Naive thymus-derived CD4-positive, alpha-beta T cell (primary cell): Measurements from ENCODE around the gene ARHGAP10. TPM values are rescaled to one million over a fixed set of nuclear protein-coding genes. Genes with fewer than 3 reads are reported as not detected.

Experiments
- ATAC-seq: fragments of 150-1000 bp; cut with Tn5 transposase; 2 replicates; pipeline ENCODE4 v1.10.0; 2021; ENCODE audit warnings: mild to moderate bottlenecking, moderate library complexity
- CTCF ChIA-PET: fragments of 350-600 bp; sonication (Branson Sonifier 250); formaldehyde crosslinking; loops from one replicate; lab custom pipeline; 2021; ENCODE audit warnings: antibody characterized with exemption; lab: Charles Lee
- POLR2A ChIA-PET: fragments of 350-600 bp; sonication (Branson Sonifier 250); formaldehyde crosslinking; loops from one replicate; lab custom pipeline; 2021; ENCODE audit warnings: antibody characterized with exemption, inconsistent platforms; lab: Charles Lee
- DNase-seq, 9 donors: peaks; one replicate each; pipeline versions ENCODE4 v3.0.0 to v3.0.0-alpha.2; 2020 to 2022; ENCODE audit warnings: mixed read lengths in 1 of 9
- H3K27ac ChIP-seq: one replicate; pipeline ENCODE4 v1.7.0; 2013; ENCODE audit warnings: mild to moderate bottlenecking, low read depth, low read length, moderate library complexity
- H3K27me3 ChIP-seq, 2 donors: one replicate each; pipeline ENCODE4 v1.7.0; 2013; ENCODE audit warnings: low read length in 2 of 2, mild to moderate bottlenecking in 2 of 2, moderate library complexity in 2 of 2; ENCODE audit not compliant: control insufficient read depth in 2 of 2, insufficient read depth in 2 of 2
- H3K36me3 ChIP-seq, 3 experiments: 1 replicate in 2 of 3; 2 replicates in 1 of 3; pipeline ENCODE4 v1.7.0; 2013; ENCODE audit warnings: low read length in 3 of 3, mild to moderate bottlenecking in 3 of 3, moderate library complexity in 1 of 3; ENCODE audit not compliant: insufficient read depth in 3 of 3, control insufficient read depth in 2 of 3
- H3K4me1 ChIP-seq, 2 donors: one replicate each; pipeline ENCODE4 v1.7.0; 2013; ENCODE audit warnings: low read length in 2 of 2, mild to moderate bottlenecking in 2 of 2, moderate library complexity in 1 of 2; ENCODE audit not compliant: control insufficient read depth in 2 of 2, insufficient read depth in 2 of 2
- H3K4me3 ChIP-seq: 2 replicates; pipeline ENCODE4 v1.7.0; 2013; ENCODE audit warnings: mild to moderate bottlenecking, low read length
- H3K9me3 ChIP-seq, 3 experiments: 1 replicate in 2 of 3; 2 replicates in 1 of 3; pipeline ENCODE4 v1.7.0; 2013; ENCODE audit warnings: low read length in 3 of 3; ENCODE audit not compliant: control insufficient read depth in 2 of 3
- H3K27ac Mint-ChIP-seq, 9 donors: one replicate each; pipeline ENCODE4 v1.8.0; 2020 to 2022; ENCODE audit warnings: mixed read lengths in 9 of 9, mild to moderate bottlenecking in 8 of 9, moderate library complexity in 5 of 9, inconsistent platforms in 2 of 9
- H3K27me3 Mint-ChIP-seq, 5 donors: one replicate each; pipeline ENCODE4 v1.8.0; 2021 to 2022; ENCODE audit warnings: mixed read lengths in 5 of 5, mild to moderate bottlenecking in 1 of 5
- H3K36me3 Mint-ChIP-seq, 5 donors: one replicate each; pipeline ENCODE4 v1.8.0; 2020 to 2022; ENCODE audit warnings: mixed read lengths in 5 of 5, mild to moderate bottlenecking in 3 of 5, inconsistent platforms in 1 of 5
- H3K4me1 Mint-ChIP-seq, 7 donors: one replicate each; pipeline ENCODE4 v1.8.0; 2020 to 2022; ENCODE audit warnings: mixed read lengths in 7 of 7, mild to moderate bottlenecking in 3 of 7, inconsistent platforms in 1 of 7
- H3K4me3 Mint-ChIP-seq, 10 donors: one replicate each; pipeline ENCODE4 v1.8.0; 2020 to 2022; ENCODE audit warnings: mild to moderate bottlenecking in 10 of 10, mixed read lengths in 10 of 10, moderate library complexity in 6 of 10, inconsistent platforms in 2 of 10
- H3K9me3 Mint-ChIP-seq, 11 donors: one replicate each; pipeline ENCODE4 v1.8.0; 2020 to 2022; ENCODE audit warnings: mixed read lengths in 11 of 11, mild to moderate bottlenecking in 4 of 11, inconsistent platforms in 1 of 11, moderate library complexity in 1 of 11
- intact Hi-C, 2 donors: fragments of 100-400 bp; cut with micrococcal nuclease; formaldehyde crosslinking; loops; one replicate each; pipeline ENCODE4 v1.15.1; 2023
- polyA plus RNA-seq, 2 donors: library from polyadenylated mRNA; unstranded; fragments of 300-500 nt; fragmentation: Illumina TruSeq; gene quantifications; one replicate each; pipeline ENCODE4 v1.2.3, GENCODE V29; 2021
- total RNA-seq, 6 experiments: library from RNA in 5 of 6; stranded (reverse) in 5 of 6; gene quantifications; 1 replicate in 5 of 6; 2 replicates in 1 of 6; pipeline ENCODE4 v1.2.3 and lab custom pipeline; 2021 to 2026

Gene ARHGAP10
- total and polyA plus RNA-seq, 7 experiments from 2014 or later, result 1.9 to 8.5 (median 3.0) TPM

GRCh38 chr4:147808447-147808846 is 76.6 kb downstream of the ARHGAP10 start:
- H3K27me3 Mint-ChIP-seq, result peaks cover 0 to 17% (median 0%) of the 10 kb centered on the region in 5 donors
- ChIA-PET CTCF (no interaction called here), POLR2A (no interaction called here)
- ATAC-seq (no peak), DNase-seq (no peak)
- Histone ChIP-seq H3K9me3 (no peaks in the 10 kb centered on the region), H3K4me1 (no peaks in the 10 kb centered on the region), H3K27ac (no peak overlapping the region), H3K4me3 (no peak overlapping the region), H3K27me3 (no peaks in the 10 kb centered on the region), H3K36me3 (no peaks in the 10 kb centered on the region)
- H3K9me3 Mint-ChIP-seq, result peaks cover 0 to 6% (median 0%) of the 10 kb centered on the region in 11 donors
- intact Hi-C loops, result no loop called here
- peaks cover 0 to 7% (median 2%) of the 10 kb centered on the region in 5 donors for H3K36me3 Mint-ChIP-seq
- H3K4me3 Mint-ChIP-seq, result no peak overlapping the region
- no peak overlapping the region for H3K27ac Mint-ChIP-seq
- peaks cover 0 to 20% (median 0%) of the 10 kb centered on the region in 7 donors for H3K4me1 Mint-ChIP-seq

- POLR2A ChIA-PET, result no interaction called here
- H3K4me3 Mint-ChIP-seq, result no peak overlapping the region
- Histone ChIP-seq H3K9me3 (no peaks in the 10 kb centered on the region), H3K36me3 (no peaks in the 10 kb centered on the region), H3K4me1 (no peaks in the 10 kb centered on the region), H3K27me3 (no peaks in the 10 kb centered on the region), H3K27ac (no peak overlapping the region), H3K4me3 (no peak overlapping the region)
- peaks cover 0 to 20% (median 0%) of the 10 kb centered on the region in 7 donors for H3K4me1 Mint-ChIP-seq
- peaks cover 0 to 15% (median 0%) of the 10 kb centered on the region in 5 donors for H3K27me3 Mint-ChIP-seq
- peaks cover 0 to 4% (median 0%) of the 10 kb centered on the region in 11 donors for H3K9me3 Mint-ChIP-seq
- H3K36me3 Mint-ChIP-seq, result peaks cover 0 to 7% (median 0%) of the 10 kb centered on the region in 5 donors
- no peak overlapping the region for H3K27ac Mint-ChIP-seq
- intact Hi-C loops, result no loop called here
- ATAC-seq (peak; percentile 16), DNase-seq (no peak)
- CTCF ChIA-PET, result no interaction called here
Measured at GRCh38 chr4:147809211-147809610, 77.3 kb downstream of the ARHGAP10 start.

GRCh38 chr4:147811878-147812277 is 80.0 kb downstream of the ARHGAP10 start:
- Mint-ChIP-seq H3K27me3 (peaks cover 0 to 4% (median 0%) of the 10 kb centered on the region in 5 donors), H3K27ac (no peak overlapping the region), H3K4me1 (peaks cover 0 to 16% (median 8%) of the 10 kb centered on the region in 7 donors), H3K4me3 (no peak overlapping the region), H3K9me3 (no peaks in the 10 kb centered on the region), H3K36me3 (peaks cover 0 to 3% (median 0%) of the 10 kb centered on the region in 5 donors)
- intact Hi-C loops, result no loop called here
- Histone ChIP-seq H3K36me3 (no peaks in the 10 kb centered on the region), H3K4me3 (no peak overlapping the region), H3K9me3 (no peaks in the 10 kb centered on the region), H3K27ac (no peak overlapping the region), H3K4me1 (peaks cover 0 to 8% of the 10 kb centered on the region in 2 donors), H3K27me3 (no peaks in the 10 kb centered on the region)
- no peak for ATAC-seq
- ChIA-PET POLR2A (no interaction called here), CTCF (no interaction called here)
- no peak for DNase-seq

- Mint-ChIP-seq H3K27ac (no peak overlapping the region), H3K9me3 (no peaks in the 10 kb centered on the region), H3K36me3 (peaks cover 0 to 3% (median 0%) of the 10 kb centered on the region in 5 donors), H3K4me1 (peaks cover 0 to 12% (median 8%) of the 10 kb centered on the region in 7 donors), H3K4me3 (no peak overlapping the region), H3K27me3 (peaks cover 0 to 2% (median 0%) of the 10 kb centered on the region in 5 donors)
- ATAC-seq (no peak), DNase-seq (no peak)
- Histone ChIP-seq H3K4me1 (peaks cover 0 to 8% of the 10 kb centered on the region in 2 donors), H3K4me3 (no peak overlapping the region), H3K27ac (no peak overlapping the region), H3K27me3 (no peaks in the 10 kb centered on the region), H3K9me3 (no peaks in the 10 kb centered on the region), H3K36me3 (no peaks in the 10 kb centered on the region)
- ChIA-PET POLR2A (no interaction called here), CTCF (no interaction called here)
- intact Hi-C loops, result no loop called here
Measured at GRCh38 chr4:147813109-147813773, 81.4 kb downstream of the ARHGAP10 start.

GRCh38 chr4:147813973-147814372 is 82.1 kb downstream of the ARHGAP10 start:
- Histone ChIP-seq H3K36me3 (no peaks in the 10 kb centered on the region), H3K4me1 (peaks cover 0 to 8% of the 10 kb centered on the region in 2 donors), H3K9me3 (no peaks in the 10 kb centered on the region), H3K27ac (no peak overlapping the region), H3K4me3 (no peak overlapping the region), H3K27me3 (no peaks in the 10 kb centered on the region)
- DNase-seq, result no peak
- Mint-ChIP-seq H3K4me1 (peaks cover 0 to 12% (median 8%) of the 10 kb centered on the region in 7 donors), H3K36me3 (peaks cover 0 to 3% (median 0%) of the 10 kb centered on the region in 5 donors), H3K27ac (no peak overlapping the region), H3K4me3 (no peak overlapping the region), H3K27me3 (no peaks in the 10 kb centered on the region), H3K9me3 (no peaks in the 10 kb centered on the region)
- no peak for ATAC-seq
- intact Hi-C loops, result no loop called here
- ChIA-PET CTCF (no interaction called here), POLR2A (no interaction called here)

- no peak overlapping the region for H3K27ac ChIP-seq
- no peaks in the 10 kb centered on the region for H3K27me3 ChIP-seq
- Mint-ChIP-seq H3K4me3 (no peak overlapping the region), H3K4me1 (peaks cover 0 to 12% (median 7%) of the 10 kb centered on the region in 7 donors), H3K27ac (no peak overlapping the region), H3K36me3 (peaks cover 0 to 3% (median 0%) of the 10 kb centered on the region in 5 donors), H3K27me3 (no peaks in the 10 kb centered on the region), H3K9me3 (no peaks in the 10 kb centered on the region)
- ATAC-seq (no peak), DNase-seq (no peak)
- POLR2A ChIA-PET, result no interaction called here
- no peaks in the 10 kb centered on the region for H3K9me3 ChIP-seq
- peaks cover 0 to 8% of the 10 kb centered on the region in 2 donors for H3K4me1 ChIP-seq
- H3K36me3 ChIP-seq, result no peaks in the 10 kb centered on the region
- CTCF ChIA-PET, result no interaction called here
- intact Hi-C loops, result no loop called here
- no peak overlapping the region for H3K4me3 ChIP-seq
Measured at GRCh38 chr4:147814376-147814775, 82.5 kb downstream of the ARHGAP10 start.

- no peaks in the 10 kb centered on the region for H3K36me3 ChIP-seq
- H3K36me3 Mint-ChIP-seq, result peaks cover 0 to 3% (median 0%) of the 10 kb centered on the region in 5 donors
- intact Hi-C loops, result no loop called here
- H3K9me3 ChIP-seq, result no peaks in the 10 kb centered on the region
- peak; percentile 27 for ATAC-seq
- H3K4me3 ChIP-seq, result no peak overlapping the region
- H3K27ac Mint-ChIP-seq, result no peak overlapping the region
- H3K4me3 Mint-ChIP-seq, result peak overlapping the region in 1 of 10 donors; percentile 18
- ChIA-PET POLR2A (no interaction called here), CTCF (no interaction called here)
- H3K27me3 ChIP-seq, result no peaks in the 10 kb centered on the region
- H3K27me3 Mint-ChIP-seq, result no peaks in the 10 kb centered on the region
- H3K4me1 ChIP-seq, result peaks cover 0 to 8% of the 10 kb centered on the region in 2 donors
- peaks cover 0 to 12% (median 7%) of the 10 kb centered on the region in 7 donors for H3K4me1 Mint-ChIP-seq
- DNase-seq, result no peak
- H3K27ac ChIP-seq, result no peak overlapping the region
- peaks cover 0 to 2% (median 0%) of the 10 kb centered on the region in 11 donors for H3K9me3 Mint-ChIP-seq
Measured at GRCh38 chr4:147815741-147816140, 83.9 kb downstream of the ARHGAP10 start.
